ENCODE data around the gene EYA3. TPM values are rescaled to one million over a fixed set of nuclear protein-coding genes. Genes with fewer than 3 reads are reported as not detected.

The EYA3 gene
- total RNA-seq, 2 donors from 2014 or later: 62.6 to 64.6 TPM

- peak overlapping the region; percentile 30 for H3K4me3 Mint-ChIP-seq
- no peaks in the 10 kb centered on the region for H3K27me3 Mint-ChIP-seq
- H3K9me3 Mint-ChIP-seq: no peaks in the 10 kb centered on the region
- no peak overlapping the region for H3K27ac Mint-ChIP-seq
- H3K4me1 Mint-ChIP-seq (ENCODE audit: low read depth in 2 of 2): peaks cover 11 to 16% of the 10 kb centered on the region in 2 donors
- DNase-seq (ENCODE audit: low spot score): no peak
- ATAC-seq: no peak
- no peaks in the 10 kb centered on the region for H3K36me3 Mint-ChIP-seq
Measured at GRCh38 chr1:27958513-27958912, 129.9 kb downstream of the EYA3 start.

- peaks cover 11 to 12% of the 10 kb centered on the region in 2 donors for H3K4me1 Mint-ChIP-seq (ENCODE audit: low read depth in 2 of 2)
- H3K36me3 Mint-ChIP-seq: no peaks in the 10 kb centered on the region
- H3K9me3 Mint-ChIP-seq: no peaks in the 10 kb centered on the region
- peak overlapping the region in 1 of 2 donors; percentile 19 for H3K27ac Mint-ChIP-seq
- H3K27me3 Mint-ChIP-seq: no peaks in the 10 kb centered on the region
- DNase-seq (ENCODE audit: low spot score) (no peak), ATAC-seq (no peak)
- no peak overlapping the region for H3K4me3 Mint-ChIP-seq
Measured at GRCh38 chr1:27957655-27958054, 130.8 kb downstream of the EYA3 start.

- Mint-ChIP-seq H3K4me3 (peak overlapping the region; percentile 26), H3K36me3 (no peaks in the 10 kb centered on the region), H3K27me3 (no peaks in the 10 kb centered on the region), H3K9me3 (no peaks in the 10 kb centered on the region), H3K27ac (peak overlapping the region in 1 of 2 donors; percentile 19), H3K4me1 (ENCODE audit: low read depth in 2 of 2) (peaks cover 8 to 10% of the 10 kb centered on the region in 2 donors)
- ATAC-seq: no peak
- no peak for DNase-seq (ENCODE audit: low spot score)
Measured at GRCh38 chr1:27956761-27957160, 131.6 kb downstream of the EYA3 start.

DNA sequence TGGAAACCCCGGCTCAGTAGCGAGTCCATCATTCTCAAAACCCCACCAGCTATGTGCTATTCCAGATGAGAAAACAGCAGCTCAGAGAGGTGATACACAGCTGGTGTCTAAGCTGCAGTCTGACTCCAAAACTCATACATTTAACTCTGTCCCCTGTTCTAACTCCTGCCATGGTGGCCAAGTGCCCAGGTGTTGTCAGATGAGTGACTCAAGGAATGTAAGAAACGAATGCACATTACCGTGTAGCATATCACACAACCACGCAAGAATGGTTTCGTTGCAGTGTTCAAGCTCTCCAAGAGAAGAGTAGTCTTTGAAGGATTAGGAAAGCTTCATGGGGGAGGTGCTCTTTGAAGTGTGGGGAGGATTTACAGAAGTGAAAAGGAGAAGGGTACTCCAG, 133.3 kb downstream of the EYA3 start:
- H3K4me3 Mint-ChIP-seq: no peak overlapping the region
- no peak for ATAC-seq

GRCh38 chr1:27954186-27954585, 134.2 kb downstream of the EYA3 start:
- DNase-seq (ENCODE audit: low spot score) (no peak), ATAC-seq (no peak)
- Mint-ChIP-seq H3K27me3 (no peaks in the 10 kb centered on the region), H3K27ac (no peak overlapping the region), H3K9me3 (no peaks in the 10 kb centered on the region), H3K4me3 (no peak overlapping the region), H3K36me3 (no peaks in the 10 kb centered on the region), H3K4me1 (ENCODE audit: low read depth in 2 of 2) (no peaks in the 10 kb centered on the region)

More for the DNA sequence above, 133.3 kb downstream of the EYA3 start:
- Mint-ChIP-seq H3K4me1 (ENCODE audit: low read depth in 2 of 2) (peaks cover 0 to 2% of the 10 kb centered on the region in 2 donors), H3K27me3 (no peaks in the 10 kb centered on the region), H3K9me3 (no peaks in the 10 kb centered on the region), H3K27ac (no peak overlapping the region), H3K36me3 (no peaks in the 10 kb centered on the region)
- DNase-seq (ENCODE audit: low spot score): no peak

GRCh38 chr1:27952147-27952546, 136.3 kb downstream of the EYA3 start:
- no peaks in the 10 kb centered on the region for H3K9me3 Mint-ChIP-seq
- no peak for DNase-seq (ENCODE audit: low spot score)
- no peak for ATAC-seq
- H3K4me3 Mint-ChIP-seq: no peak overlapping the region
- no peaks in the 10 kb centered on the region for H3K4me1 Mint-ChIP-seq (ENCODE audit: low read depth in 2 of 2)
- no peaks in the 10 kb centered on the region for H3K27me3 Mint-ChIP-seq
- no peak overlapping the region for H3K27ac Mint-ChIP-seq
- no peaks in the 10 kb centered on the region for H3K36me3 Mint-ChIP-seq

GRCh38 chr1:27951396-27951795, 137.0 kb downstream of the EYA3 start:
- DNase-seq (ENCODE audit: low spot score): no peak
- Mint-ChIP-seq H3K9me3 (no peaks in the 10 kb centered on the region), H3K27ac (peak overlapping the region in 1 of 2 donors; percentile 12), H3K4me3 (no peak overlapping the region), H3K27me3 (no peaks in the 10 kb centered on the region), H3K36me3 (no peaks in the 10 kb centered on the region), H3K4me1 (ENCODE audit: low read depth in 2 of 2) (no peaks in the 10 kb centered on the region)
- ATAC-seq: no peak

DNA sequence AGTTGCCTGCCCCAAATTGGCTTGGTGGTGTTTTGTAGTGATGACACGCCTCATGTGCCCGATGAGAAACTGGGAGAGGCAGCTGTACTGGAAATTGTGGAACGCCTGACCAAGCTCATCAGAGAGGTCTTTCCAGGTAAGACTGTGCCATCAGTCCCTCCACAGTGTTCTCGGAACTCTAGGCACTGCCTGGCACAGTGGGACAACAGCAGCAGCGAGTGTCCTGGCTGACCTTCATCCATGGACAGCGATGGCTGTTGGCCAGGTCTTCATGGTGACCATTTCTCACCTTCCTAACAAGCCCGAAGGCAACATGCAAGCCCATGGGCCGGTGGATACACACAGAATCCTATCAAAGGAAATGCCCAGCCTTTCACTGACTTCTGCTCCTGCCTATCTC, 139.4 kb downstream of the EYA3 start:
- peak overlapping the region in 1 of 2 donors; percentile 47 for H3K27ac Mint-ChIP-seq
- DNase-seq (ENCODE audit: low spot score): no peak
- no peaks in the 10 kb centered on the region for H3K27me3 Mint-ChIP-seq
- no peaks in the 10 kb centered on the region for H3K36me3 Mint-ChIP-seq
- peaks cover 3 to 4% of the 10 kb centered on the region in 2 donors for H3K4me1 Mint-ChIP-seq (ENCODE audit: low read depth in 2 of 2)
- H3K4me3 Mint-ChIP-seq: no peak overlapping the region
- no peaks in the 10 kb centered on the region for H3K9me3 Mint-ChIP-seq
- ATAC-seq: no peak

DNA sequence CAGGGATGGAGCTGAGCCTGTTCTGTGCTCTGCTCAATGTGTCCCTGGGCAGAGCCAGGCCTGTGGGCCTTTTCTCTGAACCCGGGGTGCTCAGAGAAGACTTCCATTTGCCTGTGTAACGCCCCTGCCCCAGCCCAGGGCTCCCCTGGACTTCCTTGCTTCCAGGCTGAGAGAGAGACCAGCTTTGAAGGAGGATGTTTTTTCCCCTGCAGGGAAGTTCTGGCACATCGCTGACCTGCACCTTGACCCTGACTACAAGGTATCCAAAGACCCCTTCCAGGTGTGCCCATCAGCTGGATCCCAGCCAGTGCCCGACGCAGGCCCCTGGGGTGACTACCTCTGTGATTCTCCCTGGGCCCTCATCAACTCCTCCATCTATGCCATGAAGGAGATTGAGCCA, 143.4 kb downstream of the EYA3 start:
- Mint-ChIP-seq H3K9me3 (no peaks in the 10 kb centered on the region), H3K36me3 (no peaks in the 10 kb centered on the region), H3K27ac (peak overlapping the region in 1 of 2 donors; percentile 97), H3K4me1 (ENCODE audit: low read depth in 2 of 2) (peaks cover 23 to 32% of the 10 kb centered on the region in 2 donors), H3K27me3 (no peaks in the 10 kb centered on the region), H3K4me3 (no peak overlapping the region)
- DNase-seq (ENCODE audit: low spot score) (no peak), ATAC-seq (no peak)

GRCh38 chr1:27941671-27942540, 146.5 kb downstream of the EYA3 start:
- H3K36me3 Mint-ChIP-seq: no peaks in the 10 kb centered on the region
- H3K27ac Mint-ChIP-seq: peak overlapping the region; percentile 57 to 97
- H3K27me3 Mint-ChIP-seq: no peaks in the 10 kb centered on the region
- DNase-seq (ENCODE audit: low spot score) (no peak), ATAC-seq (no peak)
- H3K4me1 Mint-ChIP-seq (ENCODE audit: low read depth in 2 of 2): peaks cover 25 to 34% of the 10 kb centered on the region in 2 donors
- no peaks in the 10 kb centered on the region for H3K9me3 Mint-ChIP-seq
- H3K4me3 Mint-ChIP-seq: no peak overlapping the region

GRCh38 chr1:27940870-27941560, 147.4 kb downstream of the EYA3 start:
- Mint-ChIP-seq H3K9me3 (no peaks in the 10 kb centered on the region), H3K36me3 (no peaks in the 10 kb centered on the region), H3K27me3 (no peaks in the 10 kb centered on the region), H3K4me1 (ENCODE audit: low read depth in 2 of 2) (peaks cover 25 to 34% of the 10 kb centered on the region in 2 donors), H3K27ac (peak overlapping the region; percentile 57 to 97), H3K4me3 (no peak overlapping the region)
- DNase-seq (ENCODE audit: low spot score) (no peak), ATAC-seq (no peak)

DNA sequence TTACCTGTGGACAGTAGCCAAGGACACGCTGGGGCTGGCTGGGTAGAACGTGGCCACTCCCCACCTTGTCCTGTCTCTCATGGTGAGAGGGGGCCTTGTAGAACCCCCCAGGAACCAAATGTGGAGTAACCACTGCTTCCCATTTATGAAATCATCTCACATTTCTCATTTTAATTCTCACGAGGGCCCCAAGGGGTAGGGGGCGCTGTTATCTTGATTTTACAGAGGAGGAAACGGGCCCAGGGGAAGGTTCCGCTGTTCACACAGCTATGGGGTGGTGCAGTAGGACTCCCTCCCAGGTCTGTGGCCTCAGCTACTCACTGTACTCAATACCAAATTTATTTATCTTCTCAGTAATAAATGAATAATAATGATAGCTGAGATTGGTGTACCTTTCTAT, 148.1 kb downstream of the EYA3 start:
- Mint-ChIP-seq H3K4me1 (ENCODE audit: low read depth in 2 of 2) (peaks cover 27 to 36% of the 10 kb centered on the region in 2 donors), H3K27me3 (peaks cover 5% of the 10 kb centered on the region in 2 donors), H3K36me3 (no peaks in the 10 kb centered on the region), H3K9me3 (no peaks in the 10 kb centered on the region), H3K4me3 (no peak overlapping the region), H3K27ac (peak overlapping the region; percentile 57 to 92)
- DNase-seq (ENCODE audit: low spot score) (peak; percentile 77), ATAC-seq (peak; percentile 62 to 70)

DNA sequence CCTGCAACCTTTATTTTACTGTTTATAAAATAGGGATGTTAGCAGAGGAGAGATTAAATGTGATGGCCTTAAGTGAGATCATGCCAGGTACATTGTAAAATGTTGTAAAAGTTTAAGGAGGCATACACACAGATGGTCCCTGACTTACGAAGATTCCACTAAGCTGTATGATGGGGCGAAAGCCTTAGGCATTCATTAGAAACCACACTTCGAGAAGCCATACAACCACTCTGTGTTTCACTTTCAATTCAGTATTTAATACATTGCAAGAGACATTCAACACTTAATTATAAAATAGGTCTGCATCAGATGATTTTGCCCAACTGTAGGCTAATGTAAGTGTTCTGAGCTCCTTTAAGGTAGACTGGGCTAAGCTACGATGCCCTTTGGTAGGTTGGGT, 149.9 kb downstream of the EYA3 start:
- Mint-ChIP-seq H3K27ac (no peak overlapping the region), H3K9me3 (no peaks in the 10 kb centered on the region), H3K4me1 (ENCODE audit: low read depth in 2 of 2) (peaks cover 25 to 33% of the 10 kb centered on the region in 2 donors), H3K36me3 (no peaks in the 10 kb centered on the region), H3K27me3 (peaks cover 8% of the 10 kb centered on the region in 2 donors), H3K4me3 (no peak overlapping the region)
- DNase-seq (ENCODE audit: low spot score) (no peak), ATAC-seq (no peak)

GRCh38 chr1:27937524-27937836, 150.9 kb downstream of the EYA3 start:
- H3K9me3 Mint-ChIP-seq: no peaks in the 10 kb centered on the region

More at GRCh38 chr1:27937524-27937836, 150.9 kb downstream of the EYA3 start:
- no peak for DNase-seq (ENCODE audit: low spot score)
- ATAC-seq: no peak
- H3K4me1 Mint-ChIP-seq (ENCODE audit: low read depth in 2 of 2): peaks cover 16 to 23% of the 10 kb centered on the region in 2 donors
- H3K36me3 Mint-ChIP-seq: no peaks in the 10 kb centered on the region
- H3K27me3 Mint-ChIP-seq: peaks cover 10 to 12% of the 10 kb centered on the region in 2 donors
- no peak overlapping the region for H3K4me3 Mint-ChIP-seq
- no peak overlapping the region for H3K27ac Mint-ChIP-seq
